Keratinocyte (primary cell): ENCODE measurements around the gene FES. TPM values are rescaled to one million over a fixed set of nuclear protein-coding genes. Genes with fewer than 3 reads are reported as not detected.
"Not testable (repeated sequence)": the region's sequence is repeated elsewhere in the genome, so short reads cannot be mapped to it uniquely, and the experiment has no call there.

ENCODE experiments used
- DNase-seq: peaks from one replicate; pipeline ENCODE4 v3.0.0-alpha.2; 2011; ENCODE audit warnings: low read depth, missing footprints, low spot score
- FAIRE-seq: peaks from 2 replicates; lab custom pipeline; 2011; peaks lifted over from hg19 to GRCh38; lab: Jason Lieb, UNC
- H2AFZ ChIP-seq: 2 replicates; pipeline ENCODE4 v1.6.0; 2012; ENCODE audit warnings: low read length, control low read depth, inconsistent platforms; ENCODE audit not compliant: control insufficient read depth
- H3K27ac ChIP-seq: 2 replicates; pipeline ENCODE4 v1.5.1; 2011; ENCODE audit warnings: low read length; ENCODE audit not compliant: control insufficient read depth, insufficient read depth
- H3K27me3 ChIP-seq: 3 replicates; pipeline ENCODE4 v1.6.0; 2011; ENCODE audit warnings: low read length; ENCODE audit not compliant: control insufficient read depth, insufficient read depth; ENCODE audit errors: extremely low read depth
- H3K36me3 ChIP-seq, 2 experiments: 2 replicates in 1 of 2; 3 replicates in 1 of 2; pipeline ENCODE4 v1.5.1; 2011; ENCODE audit warnings: low read length in 2 of 2, mild to moderate bottlenecking in 1 of 2; ENCODE audit not compliant: control insufficient read depth in 2 of 2, insufficient read depth in 2 of 2; ENCODE audit errors: extremely low read depth in 1 of 2
- H3K4me1 ChIP-seq: 3 replicates; pipeline ENCODE4 v1.5.1; 2011; ENCODE audit warnings: low read length; ENCODE audit not compliant: control insufficient read depth, insufficient read depth; ENCODE audit errors: extremely low read depth
- H3K4me2 ChIP-seq: 3 replicates; pipeline ENCODE4 v1.6.0; 2011; ENCODE audit warnings: low read depth, low read length; ENCODE audit not compliant: control insufficient read depth, insufficient read depth; ENCODE audit errors: extremely low read depth
- H3K4me3 ChIP-seq, 3 experiments: fragments of 200-600 bp in 1 of 3; sonication (generic) in 1 of 3; 2 replicates in 2 of 3; 3 replicates in 1 of 3; pipeline ENCODE4 v1.5.1; 2011 to 2016; ENCODE audit warnings: low read length in 3 of 3, mild to moderate bottlenecking in 3 of 3, control low read depth in 2 of 3, inconsistent platforms in 1 of 3, low read depth in 1 of 3, mixed read lengths in 1 of 3, mixed run types in 1 of 3, moderate library complexity in 1 of 3; ENCODE audit not compliant: control insufficient read depth in 2 of 3, insufficient read depth in 2 of 3; ENCODE audit errors: extremely low read depth in 1 of 3
- H3K79me2 ChIP-seq: 2 replicates; pipeline ENCODE4 v1.6.0; 2012; ENCODE audit warnings: low read length; ENCODE audit not compliant: control insufficient read depth, insufficient read depth
- H3K9ac ChIP-seq: 3 replicates; pipeline ENCODE4 v1.6.0; 2011; ENCODE audit warnings: low read length; ENCODE audit not compliant: control insufficient read depth, insufficient read depth; ENCODE audit errors: extremely low read depth
- H3K9me1 ChIP-seq: 3 replicates; pipeline ENCODE4 v1.6.0; 2011; ENCODE audit warnings: low read length; ENCODE audit not compliant: control insufficient read depth, insufficient read depth; ENCODE audit errors: extremely low read depth
- H3K9me3 ChIP-seq: 2 replicates; pipeline ENCODE4 v1.5.1; 2012; ENCODE audit warnings: low read depth, low read length; ENCODE audit not compliant: control insufficient read depth
- H4K20me1 ChIP-seq: 3 replicates; pipeline ENCODE4 v1.6.0; 2011; ENCODE audit warnings: low read length; ENCODE audit not compliant: control insufficient read depth, insufficient read depth; ENCODE audit errors: extremely low read depth
- CTCF ChIP-seq, 3 experiments: IDR thresholded peaks in 1 of 3; conservative IDR thresholded peaks in 1 of 3; optimal IDR thresholded peaks in 1 of 3; 2 replicates in 2 of 3; 3 replicates in 1 of 3; pipeline versions ENCODE3 to v1.5.1; 2011; ENCODE audit warnings: low read length in 3 of 3, mild to moderate bottlenecking in 3 of 3, moderate library complexity in 2 of 3, control low read depth in 1 of 3, inconsistent platforms in 1 of 3; ENCODE audit not compliant: insufficient read depth in 2 of 3; ENCODE audit errors: extremely low read depth in 1 of 3
- EZH2 ChIP-seq: IDR thresholded peaks from one replicate; pipeline ENCODE4 v1.6.1; 2012; ENCODE audit warnings: inconsistent platforms, mild to moderate bottlenecking, low read length, moderate library complexity
- dilution Hi-C: fragments of 300-500 bp; cut with MboI; formaldehyde crosslinking; loops from one replicate; pipeline ENCODE4 v1.7.0; 2020; ENCODE audit warnings: low sequenced_read_pairs; ENCODE audit not compliant: extremely low pct_ligation_motif_present
- polyA plus RNA-seq, 5 experiments: library from polyadenylated mRNA; depleted of rRNA in 3 of 5; stranded (reverse) in 3 of 5; stranded (forward) in 1 of 5; unstranded in 1 of 5; fragments of >200 nt; gene quantifications; 1 replicate in 1 of 5; 2 replicates in 3 of 5; 3 replicates in 1 of 5; pipeline versions ENCODE4 v1.2.1 to v1.2.3, GENCODE V29; 2011 to 2012; ENCODE audit warnings: missing spikeins in 2 of 5, low read depth in 1 of 5, low replicate concordance in 1 of 5

Gene FES
- polyA plus RNA-seq, 1 donor (not counting 4 experiments of a cell fraction or from before 2014, with no cell fraction given): 0.34 TPM

GRCh38 chr15:90873488-90873997 is 10.8 kb upstream of the FES start:
- Histone ChIP-seq H2AFZ (no peak overlapping the region), H3K27me3 (no peaks in the 10 kb centered on the region), H3K36me3 (peaks cover 7 to 23% of the 10 kb centered on the region in 2 experiments), H3K4me3 (peak overlapping the region; percentile 61 to 77 (median 74)), H3K79me2 (peaks cover 52% of the 10 kb centered on the region), H3K9ac (peak overlapping the region; percentile 88), H3K27ac (peak overlapping the region; percentile 92), H3K9me1 (peaks cover 5% of the 10 kb centered on the region), H3K4me2 (peak overlapping the region; percentile 88), H3K4me1 (peaks cover 43% of the 10 kb centered on the region), H3K9me3 (no peaks in the 10 kb centered on the region), H4K20me1 (no peaks in the 10 kb centered on the region)
- dilution Hi-C loops: no loop called here
- DNase-seq (no peak), FAIRE-seq (no peak)
- TF ChIP-seq EZH2 (no peak), CTCF (optimal IDR thresholded peaks at IDR 0.05 in 1 of 3, IDR thresholded peaks at IDR 0.05 in 1 of 3, conservative IDR thresholded peaks at IDR 0.05 in 1 of 3; ENCODE audit: extremely low read depth in 1 of 3, insufficient read depth in 2 of 3, low read length in 3 of 3) (no peak)

- Histone ChIP-seq H3K4me3 (no peak overlapping the region), H3K79me2 (peaks cover 52% of the 10 kb centered on the region), H3K4me2 (peak overlapping the region; percentile 88), H3K9me1 (peaks cover 3% of the 10 kb centered on the region), H4K20me1 (no peaks in the 10 kb centered on the region), H3K4me1 (peaks cover 37% of the 10 kb centered on the region), H3K27me3 (no peaks in the 10 kb centered on the region), H3K9ac (no peak overlapping the region), H3K27ac (no peak overlapping the region), H2AFZ (no peak overlapping the region), H3K9me3 (no peaks in the 10 kb centered on the region), H3K36me3 (peaks cover 7 to 24% of the 10 kb centered on the region in 2 experiments)
- dilution Hi-C loops: no loop called here
- TF ChIP-seq EZH2 (no peak), CTCF (optimal IDR thresholded peaks at IDR 0.05 in 1 of 3, IDR thresholded peaks at IDR 0.05 in 1 of 3, conservative IDR thresholded peaks at IDR 0.05 in 1 of 3; ENCODE audit: extremely low read depth in 1 of 3, insufficient read depth in 2 of 3, low read length in 3 of 3) (no peak)
- no peak for DNase-seq
- FAIRE-seq: no peak
Measured at GRCh38 chr15:90873998-90874605, 10.2 kb upstream of the FES start.

- H3K9me1 ChIP-seq, H2AFZ ChIP-seq, H3K27ac ChIP-seq, H3K9me3 ChIP-seq, H3K4me2 ChIP-seq, H3K9ac ChIP-seq, H4K20me1 ChIP-seq, H3K4me3 ChIP-seq, dilution Hi-C loops, DNase-seq, H3K27me3 ChIP-seq, FAIRE-seq: not testable (repeated sequence)
- peaks cover 52% of the 10 kb centered on the region for H3K79me2 ChIP-seq
- peaks cover 7 to 27% of the 10 kb centered on the region in 2 experiments for H3K36me3 ChIP-seq
- H3K4me1 ChIP-seq: peaks cover 28% of the 10 kb centered on the region
Measured at GRCh38 chr15:90874986-90875385, 9.3 kb upstream of the FES start.
